Heart left ventricle (tissue), 16 donors: ENCODE measurements around the gene FBN1. TPM values are rescaled to one million over a fixed set of nuclear protein-coding genes. Genes with fewer than 3 reads are reported as not detected.

Experiments
- ATAC-seq, 4 donors: fragments of 200-7000 bp; cut with Tn5 transposase; one replicate each; pipeline ENCODE4 v1.9.1; 2020 to 2022; ENCODE audit warnings: moderate library complexity in 4 of 4, mild to moderate bottlenecking in 3 of 4, moderate number of reproducible peaks in 1 of 4
- DNase-seq, 5 donors: peaks; one replicate each; pipeline ENCODE4 v3.0.0-alpha.2; 2020
- H3K27ac ChIP-seq, 12 donors: fragments of 200-600 bp; sonication (generic) in 4 of 12; one replicate each; pipeline versions ENCODE4 v1.5.0 to v1.8.0; 2016 to 2022; ENCODE audit warnings: mild to moderate bottlenecking in 2 of 12
- H3K27me3 ChIP-seq, 9 donors: fragments of 200-600 bp; sonication (generic) in 2 of 9; one replicate each; pipeline versions ENCODE4 v1.5.1 to v1.8.0; 2016 to 2022; ENCODE audit warnings: mild to moderate bottlenecking in 3 of 9
- H3K36me3 ChIP-seq, 9 donors: fragments of 200-600 bp; sonication (generic) in 2 of 9; one replicate each; pipeline versions ENCODE4 v1.5.0 to v1.8.0; 2018 to 2022; ENCODE audit warnings: mild to moderate bottlenecking in 2 of 9
- H3K4me1 ChIP-seq, 12 donors: fragments of 200-600 bp; sonication (generic) in 4 of 12; one replicate each; pipeline versions ENCODE4 v1.5.0 to v1.8.0; 2016 to 2022; ENCODE audit warnings: mild to moderate bottlenecking in 3 of 12
- H3K4me3 ChIP-seq, 12 donors: fragments of 200-600 bp; sonication (generic) in 4 of 12; one replicate each; pipeline versions ENCODE4 v1.5.0 to v1.8.0; 2017 to 2022; ENCODE audit warnings: mild to moderate bottlenecking in 9 of 12, moderate library complexity in 4 of 12
- H3K9me3 ChIP-seq, 12 donors: fragments of 200-600 bp; sonication (generic) in 4 of 12; one replicate each; pipeline versions ENCODE4 v1.5.0 to v1.8.0; 2016 to 2022; ENCODE audit warnings: mild to moderate bottlenecking in 1 of 12
- POLR2A ChIP-seq, 2 donors: fragments of 450-650 bp; IDR thresholded peaks; one replicate each; pipeline ENCODE4 v1.6.1; 2017; ENCODE audit warnings: antibody characterized with exemption in 2 of 2, mild to moderate bottlenecking in 2 of 2, moderate library complexity in 2 of 2
- WGBS, 4 donors: extraction: QIAGEN DNeasy Blood & Tissue Kit in 2 of 4; methylation state at CpG; one replicate each; pipeline versions ENCODE4 v1.1.5 to v1.1.7; 2013 to 2018; 5-methylcytosine and 5-hydroxymethylcytosine counted together
- intact Hi-C, 10 donors: fragments of 100-400 bp; cut with DNase I; formaldehyde crosslinking; loops; one replicate each; pipeline versions ENCODE4 v1.11.1 to v1.14.2; 2022
- polyA plus RNA-seq, 2 donors: library from polyadenylated mRNA; stranded (reverse); fragments of 200-250 nt; gene quantifications; one replicate each; pipeline ENCODE4 v1.2.3, GENCODE V29; 2013
- total RNA-seq, 9 donors: library from RNA; depleted of rRNA in 2 of 9; stranded (reverse); fragments of >200 nt in 2 of 9; fragmentation: NEBNext Ultra II Directional in 3 of 9; extraction: Animal tissue kit (Norgen Biotek cat#: 25700) in 3 of 9; gene quantifications; one replicate each; pipeline versions ENCODE4 v1.1.0 to v1.2.4, GENCODE V29; 2016 to 2023
- TF ChIP-seq, protein P1 (sequence below), 12 donors: fragments of 200-600 bp; sonication (generic) in 4 of 12; IDR thresholded peaks; one replicate each; pipeline versions ENCODE4 v1.5.0 to v1.8.0; 2018 to 2022; ENCODE audit warnings: antibody characterized with exemption in 12 of 12, mild to moderate bottlenecking in 5 of 12
- donor health status: ischemic (EF 13 %, LVEDD 7.1; RV severe dilation, severe dysfunction).
- donor health status: healthy with polysubstance abuse.
- donor health status: DM: no; HTN: yes; CAD: no.
- donor health status: DM: no; HTN: no; CAD: no.
- donor health status: ischemic (EF 25% LVEDD 6.9; RV normal size, moderate dysfunction).
- donor health status: ischemic (EF 25% LVEDD 5.7; RV mildly dilated, moderate dysfunction).
- donor health status: healthy.
- donor health status: DM: yes; HTN: yes; CAD: no.
- donor health status: ischemic (EF 35%, LVEDD 5.7; RV mildly dilated, moderate dysfunction).
- donor health status: nonischemic (EF 11% LVEDD 7.7; RV severe dilation, severe dysfunction).
- donor health status: DM: yes; HTN: yes; CAD: no.
- donor health status: PGD.
- donor health status: ischemic (EF 29% LVEDD 5.4; RV normal size, mild dysfunction).
- donor health status: nonischemic (EF 23%, LVEDD 6.1; RV moderate dilation, normal function).

The FBN1 gene
- total and polyA plus RNA-seq, 11 donors = 5.7 to 115 (median 31.4) TPM

DNA sequence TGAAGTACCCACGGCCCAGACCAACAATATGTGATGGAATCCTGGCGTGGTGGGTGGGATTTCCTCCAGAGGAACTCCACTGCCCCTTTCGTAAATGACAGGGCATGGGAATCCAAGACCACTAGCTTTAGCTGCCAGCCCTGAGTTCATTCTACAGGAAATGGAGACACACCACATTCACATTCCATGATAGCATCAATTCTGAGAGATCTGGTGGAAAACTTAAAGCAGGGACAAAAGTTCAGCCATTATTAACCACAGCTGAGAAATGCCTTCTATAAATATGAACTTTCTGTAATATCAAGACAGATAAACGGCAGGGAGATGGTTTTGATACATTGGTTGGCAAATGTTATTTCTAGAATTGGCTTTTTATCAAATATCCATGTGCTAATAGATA is 98.2 kb downstream of the FBN1 start:
- H3K27me3 ChIP-seq = no peaks in the 10 kb centered on the region
- no peak for TF ChIP-seq POLR2A (IDR thresholded peaks at IDR 0.05)
- TF ChIP-seq, protein P1, sequence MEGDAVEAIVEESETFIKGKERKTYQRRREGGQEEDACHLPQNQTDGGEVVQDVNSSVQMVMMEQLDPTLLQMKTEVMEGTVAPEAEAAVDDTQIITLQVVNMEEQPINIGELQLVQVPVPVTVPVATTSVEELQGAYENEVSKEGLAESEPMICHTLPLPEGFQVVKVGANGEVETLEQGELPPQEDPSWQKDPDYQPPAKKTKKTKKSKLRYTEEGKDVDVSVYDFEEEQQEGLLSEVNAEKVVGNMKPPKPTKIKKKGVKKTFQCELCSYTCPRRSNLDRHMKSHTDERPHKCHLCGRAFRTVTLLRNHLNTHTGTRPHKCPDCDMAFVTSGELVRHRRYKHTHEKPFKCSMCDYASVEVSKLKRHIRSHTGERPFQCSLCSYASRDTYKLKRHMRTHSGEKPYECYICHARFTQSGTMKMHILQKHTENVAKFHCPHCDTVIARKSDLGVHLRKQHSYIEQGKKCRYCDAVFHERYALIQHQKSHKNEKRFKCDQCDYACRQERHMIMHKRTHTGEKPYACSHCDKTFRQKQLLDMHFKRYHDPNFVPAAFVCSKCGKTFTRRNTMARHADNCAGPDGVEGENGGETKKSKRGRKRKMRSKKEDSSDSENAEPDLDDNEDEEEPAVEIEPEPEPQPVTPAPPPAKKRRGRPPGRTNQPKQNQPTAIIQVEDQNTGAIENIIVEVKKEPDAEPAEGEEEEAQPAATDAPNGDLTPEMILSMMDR (IDR thresholded peaks at IDR 0.05) = no peak
- no peaks in the 10 kb centered on the region for H3K36me3 ChIP-seq
- DNase-seq (no peak), ATAC-seq (no peak)
- no peak overlapping the region for H3K4me3 ChIP-seq
- WGBS, 4 donors = 48 to 59% (median 52%) methylated on average over 4 of the region's 4 CpGs
- peaks cover 0 to 12% (median 0%) of the 10 kb centered on the region in 12 donors for H3K9me3 ChIP-seq
- H3K4me1 ChIP-seq = peaks cover 0 to 44% (median 8%) of the 10 kb centered on the region in 12 donors
- H3K27ac ChIP-seq = peak overlapping the region in 4 of 12 donors; percentile 4 to 34 (median 24)
- intact Hi-C loops = no loop called here

DNA sequence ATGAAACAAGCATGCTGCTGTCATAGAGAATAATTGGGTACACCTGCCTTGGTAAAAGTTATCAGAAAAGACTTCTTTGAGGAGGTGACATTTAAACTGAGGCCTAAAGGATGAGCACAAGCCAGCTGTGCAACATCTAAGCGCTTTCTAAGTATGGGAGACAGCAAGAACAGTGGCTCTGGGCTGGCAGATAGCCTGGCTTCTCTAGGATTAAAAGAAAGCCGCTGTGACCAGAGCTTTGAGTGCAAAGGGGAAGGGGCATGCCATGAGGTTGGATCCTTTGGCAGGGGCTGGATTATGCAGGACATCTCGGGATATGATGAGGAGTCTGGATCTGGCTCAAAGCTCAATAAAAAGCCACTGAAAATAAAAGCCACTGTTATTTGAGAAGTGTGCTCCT is 99.2 kb downstream of the FBN1 start:
- H3K36me3 ChIP-seq = no peaks in the 10 kb centered on the region
- 84 to 87% (median 87%) methylated on average over 3 of the region's 3 CpGs for WGBS, 4 donors
- DNase-seq (no peak), ATAC-seq (no peak)
- H3K9me3 ChIP-seq = peaks cover 0 to 12% (median 0%) of the 10 kb centered on the region in 12 donors
- H3K4me3 ChIP-seq = no peak overlapping the region
- peaks cover 0 to 54% (median 12%) of the 10 kb centered on the region in 12 donors for H3K4me1 ChIP-seq
- H3K27ac ChIP-seq = no peak overlapping the region
- no peaks in the 10 kb centered on the region for H3K27me3 ChIP-seq
- TF ChIP-seq, protein P1 (IDR thresholded peaks at IDR 0.05) = no peak
- no peak for TF ChIP-seq POLR2A (IDR thresholded peaks at IDR 0.05)
- intact Hi-C loops = no loop called here

DNA sequence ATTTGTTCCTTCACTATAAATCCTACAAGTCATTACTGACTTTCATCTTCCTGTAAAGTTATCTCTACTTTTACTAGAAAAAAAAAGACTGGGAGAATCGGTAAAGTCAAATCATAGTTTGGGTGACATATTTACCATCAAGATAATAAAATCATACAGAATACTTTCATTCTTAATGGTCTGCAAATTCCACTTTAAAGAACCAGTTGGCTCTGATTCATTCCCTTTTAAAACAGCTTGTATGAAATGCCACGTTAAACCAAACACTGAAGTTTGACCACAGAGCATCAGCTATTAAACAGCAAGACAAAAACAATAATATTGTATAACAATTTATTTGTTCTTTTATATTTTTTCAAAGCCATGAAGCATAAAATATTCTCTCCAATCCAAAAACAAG is 100.7 kb downstream of the FBN1 start:
- ATAC-seq = no peak
- intact Hi-C loops = no loop called here
- H3K27ac ChIP-seq = no peak overlapping the region
- WGBS, 4 donors = 70 to 83% (median 81%) methylated on average over 2 of the region's 2 CpGs
- no peak overlapping the region for H3K4me3 ChIP-seq
- no peak for DNase-seq
- H3K9me3 ChIP-seq = peaks cover 0 to 12% (median 0%) of the 10 kb centered on the region in 12 donors
- TF ChIP-seq, protein P1 (IDR thresholded peaks at IDR 0.05) = no peak
- no peak for TF ChIP-seq POLR2A (IDR thresholded peaks at IDR 0.05)
- H3K27me3 ChIP-seq = no peaks in the 10 kb centered on the region
- no peaks in the 10 kb centered on the region for H3K36me3 ChIP-seq
- H3K4me1 ChIP-seq = peaks cover 0 to 59% (median 11%) of the 10 kb centered on the region in 12 donors

DNA sequence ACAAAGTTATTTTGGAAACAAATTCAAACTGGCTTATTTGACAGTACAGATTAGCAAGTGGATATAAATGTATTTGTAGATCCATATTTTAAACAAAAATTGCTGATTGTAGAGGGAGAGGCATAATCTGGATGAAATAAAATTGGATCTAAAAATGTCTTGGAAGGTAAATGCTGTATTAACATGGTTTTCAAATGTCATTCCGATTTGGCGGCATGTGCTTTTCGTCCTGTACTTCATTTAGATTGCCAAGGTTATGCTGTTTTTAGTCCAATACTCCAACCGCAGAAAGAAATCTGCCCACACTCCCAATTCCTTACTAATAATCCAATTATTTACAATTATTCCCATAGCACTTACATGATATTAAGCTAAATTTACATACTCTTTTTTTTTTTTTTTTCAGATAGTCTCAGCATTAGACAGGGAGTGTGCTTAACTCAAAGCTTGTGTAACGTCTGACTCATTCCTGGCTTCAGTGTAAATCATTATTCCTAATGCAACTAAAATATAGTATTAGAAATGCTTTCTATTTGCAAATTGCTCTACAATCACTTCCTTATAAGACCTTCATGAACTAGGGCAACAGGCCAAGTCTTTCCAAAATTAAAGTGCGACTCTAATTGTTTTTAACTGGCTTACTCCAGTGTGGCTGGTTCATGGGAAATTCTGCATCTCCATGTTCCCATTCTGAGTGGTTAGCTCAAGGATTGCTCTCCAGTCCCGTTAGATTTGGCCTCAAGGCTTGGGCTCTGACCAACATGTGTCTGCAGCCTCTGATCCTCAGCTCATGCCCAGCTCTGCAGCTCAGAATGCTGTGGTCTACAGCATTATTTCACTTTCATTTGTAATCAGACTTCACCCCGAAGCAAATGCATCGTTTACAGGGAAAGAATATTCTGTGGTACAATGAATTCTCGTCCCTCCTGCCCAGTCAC is 103.9 kb downstream of the FBN1 start:
- Histone ChIP-seq H3K9me3 (peaks cover 0 to 12% (median 0%) of the 10 kb centered on the region in 12 donors), H3K27ac (peak overlapping the region in 6 of 12 donors; percentile 5 to 55 (median 20)), H3K36me3 (no peaks in the 10 kb centered on the region), H3K27me3 (no peaks in the 10 kb centered on the region), H3K4me1 (peaks cover 0 to 65% (median 17%) of the 10 kb centered on the region in 12 donors), H3K4me3 (peak overlapping the region in 3 of 12 donors; percentile 1 to 13 (median 9))
- DNase-seq = peak in 1 of 5 donors; percentile 23
- intact Hi-C loops = no loop called here
- 60 to 69% (median 61%) methylated on average over 10 of the region's 10 CpGs for WGBS, 4 donors
- TF ChIP-seq, protein P1 (IDR thresholded peaks at IDR 0.05) = no peak
- TF ChIP-seq POLR2A (IDR thresholded peaks at IDR 0.05) = no peak
- peak in 3 of 4 donors; percentile 58 to 70 (median 65) for ATAC-seq
